Effector memory CD4-positive, alpha-beta T cell (primary cell): ENCODE data around the gene RSF1.

ENCODE experiments used
- DNase-seq, 3 donors: peaks; one replicate each; pipeline ENCODE4 v3.0.0-alpha.2; 2020
- H3K27ac ChIP-seq: 2 replicates; pipeline ENCODE4 v1.7.0; 2013; ENCODE audit warnings: mild to moderate bottlenecking, low read length, moderate library complexity; ENCODE audit not compliant: insufficient read depth, poor library complexity, severe bottlenecking
- H3K27me3 ChIP-seq: replicated peaks from 2 replicates; pipeline ENCODE4 v1.7.0; 2013; ENCODE audit warnings: mild to moderate bottlenecking, low read length; ENCODE audit not compliant: insufficient read depth, control insufficient read depth, poor library complexity, severe bottlenecking
- H3K36me3 ChIP-seq: 2 replicates; pipeline ENCODE4 v1.7.0; 2013; ENCODE audit warnings: mild to moderate bottlenecking, low read length, moderate library complexity; ENCODE audit not compliant: control insufficient read depth, insufficient read depth
- H3K4me1 ChIP-seq: 2 replicates; pipeline ENCODE4 v1.7.0; 2013; ENCODE audit warnings: low read length, mild to moderate bottlenecking; ENCODE audit not compliant: control insufficient read depth, insufficient read depth, poor library complexity, severe bottlenecking
- H3K4me3 ChIP-seq: 2 replicates; pipeline ENCODE4 v1.7.0; 2013; ENCODE audit warnings: low read length, low read depth, mild to moderate bottlenecking; ENCODE audit not compliant: insufficient read depth, poor library complexity, severe bottlenecking
- H3K9me3 ChIP-seq: 2 replicates; pipeline ENCODE4 v1.7.0; 2013; ENCODE audit warnings: mild to moderate bottlenecking, low read length, moderate library complexity; ENCODE audit not compliant: control insufficient read depth

Gene RSF1

GRCh38 chr11:77668760-77669159 lies 151.8 kb downstream of the RSF1 start:
- no peak overlapping the region for H3K4me3 ChIP-seq
- H3K36me3 ChIP-seq: peaks cover 45% of the 10 kb centered on the region
- no peak for DNase-seq
- H3K27me3 ChIP-seq: no peaks in the 10 kb centered on the region
- H3K4me1 ChIP-seq: no peaks in the 10 kb centered on the region
- H3K9me3 ChIP-seq: no peaks in the 10 kb centered on the region
- H3K27ac ChIP-seq: no peak overlapping the region

GRCh38 chr11:77665240-77665965 lies 155.1 kb downstream of the RSF1 start:
- Histone ChIP-seq H3K27me3 (no peaks in the 10 kb centered on the region), H3K36me3 (peaks cover 35% of the 10 kb centered on the region), H3K27ac (no peak overlapping the region), H3K4me1 (no peaks in the 10 kb centered on the region), H3K4me3 (no peak overlapping the region), H3K9me3 (no peaks in the 10 kb centered on the region)
- DNase-seq: no peak

DNA sequence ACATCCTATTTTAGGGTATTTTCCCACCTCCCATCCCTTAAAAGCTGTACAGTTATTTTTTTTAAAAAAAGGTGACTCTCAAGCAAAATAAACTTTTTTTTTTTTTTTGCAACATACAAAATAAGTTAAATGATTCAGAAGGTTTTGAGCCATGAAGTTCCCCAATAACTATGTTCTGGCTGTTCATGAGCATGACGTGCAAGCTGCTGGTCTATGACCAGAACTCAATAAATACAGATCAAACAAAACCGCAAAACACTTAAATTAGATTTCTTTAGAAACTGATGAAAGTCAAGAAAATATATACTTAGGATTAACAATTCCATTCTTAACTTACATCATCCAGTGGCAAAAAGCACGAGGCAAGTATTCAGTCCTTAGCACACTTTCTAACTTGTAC lies 158.9 kb downstream of the RSF1 start:
- DNase-seq: no peak
- H3K4me1 ChIP-seq: no peaks in the 10 kb centered on the region
- H3K27ac ChIP-seq: no peak overlapping the region
- no peaks in the 10 kb centered on the region for H3K27me3 ChIP-seq
- H3K9me3 ChIP-seq: no peaks in the 10 kb centered on the region
- H3K36me3 ChIP-seq: peaks cover 8% of the 10 kb centered on the region
- no peak overlapping the region for H3K4me3 ChIP-seq

GRCh38 chr11:77660947-77661346 lies 159.6 kb downstream of the RSF1 start:
- no peak overlapping the region for H3K27ac ChIP-seq
- peaks cover 8% of the 10 kb centered on the region for H3K36me3 ChIP-seq
- no peaks in the 10 kb centered on the region for H3K4me1 ChIP-seq
- DNase-seq: no peak
- H3K27me3 ChIP-seq: no peaks in the 10 kb centered on the region
- H3K4me3 ChIP-seq: no peak overlapping the region
- no peaks in the 10 kb centered on the region for H3K9me3 ChIP-seq

GRCh38 chr11:77658213-77659013 lies 162.1 kb downstream of the RSF1 start:
- H3K9me3 ChIP-seq: no peaks in the 10 kb centered on the region
- no peak for DNase-seq
- no peaks in the 10 kb centered on the region for H3K27me3 ChIP-seq
- H3K4me3 ChIP-seq: no peak overlapping the region
- H3K36me3 ChIP-seq: no peaks in the 10 kb centered on the region
- H3K27ac ChIP-seq: no peak overlapping the region
- no peaks in the 10 kb centered on the region for H3K4me1 ChIP-seq

DNA sequence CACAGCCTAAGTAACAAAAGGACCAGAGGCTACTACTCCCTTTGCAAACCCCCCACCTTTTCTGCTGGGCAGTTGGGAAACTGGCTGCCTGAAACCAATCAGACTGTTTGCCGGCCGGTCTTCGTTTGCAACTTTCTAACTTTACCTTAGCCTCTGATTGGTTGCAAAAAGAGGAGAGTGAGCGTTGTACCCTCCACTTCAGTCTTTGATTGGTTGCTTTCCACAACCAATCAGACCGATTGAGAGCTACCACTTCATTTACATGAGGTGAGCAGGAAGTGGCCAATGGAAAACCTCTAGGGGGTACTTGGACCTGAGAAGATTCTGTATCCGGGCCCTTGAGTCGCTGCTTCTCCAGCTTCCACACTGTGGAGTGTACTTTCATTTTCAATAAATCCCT lies 164.2 kb downstream of the RSF1 start:
- no peaks in the 10 kb centered on the region for H3K36me3 ChIP-seq

GRCh38 chr11:77654770-77655434 lies 165.6 kb downstream of the RSF1 start:
- no peak overlapping the region for H3K27ac ChIP-seq
- DNase-seq: no peak

More for the DNA sequence above, 164.2 kb downstream of the RSF1 start:
- no peak for DNase-seq
- Histone ChIP-seq H3K27ac (no peak overlapping the region), H3K9me3 (no peaks in the 10 kb centered on the region), H3K27me3 (no peaks in the 10 kb centered on the region), H3K4me1 (no peaks in the 10 kb centered on the region), H3K4me3 (no peak overlapping the region)

DNA sequence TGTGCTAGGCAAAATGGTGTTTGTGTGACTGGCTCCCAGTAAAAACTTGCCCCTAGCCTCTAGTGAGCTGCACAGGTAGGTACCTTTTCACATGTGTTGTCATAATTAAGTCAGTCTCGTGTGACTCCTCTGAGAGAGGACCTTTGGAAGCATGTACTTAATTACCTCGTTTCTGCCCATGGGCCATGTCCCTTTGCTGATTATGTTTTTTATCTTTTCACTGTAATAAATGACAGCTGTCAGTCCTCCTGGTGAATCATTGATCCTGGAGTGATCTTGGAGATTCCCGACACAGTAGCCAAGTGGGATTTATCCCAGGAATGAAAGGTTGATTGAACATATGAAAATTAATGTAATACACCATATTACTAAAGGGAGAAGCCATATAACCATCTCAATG lies 170.4 kb downstream of the RSF1 start:
- Histone ChIP-seq H3K4me3 (no peak overlapping the region), H3K36me3 (no peaks in the 10 kb centered on the region), H3K27me3 (no peaks in the 10 kb centered on the region), H3K4me1 (no peaks in the 10 kb centered on the region), H3K9me3 (no peaks in the 10 kb centered on the region), H3K27ac (no peak overlapping the region)
- no peak for DNase-seq

More at GRCh38 chr11:77654770-77655434, 165.6 kb downstream of the RSF1 start:
- no peaks in the 10 kb centered on the region for H3K36me3 ChIP-seq
- no peaks in the 10 kb centered on the region for H3K9me3 ChIP-seq
- H3K4me3 ChIP-seq: no peak overlapping the region
- no peaks in the 10 kb centered on the region for H3K27me3 ChIP-seq
- no peaks in the 10 kb centered on the region for H3K4me1 ChIP-seq

DNA sequence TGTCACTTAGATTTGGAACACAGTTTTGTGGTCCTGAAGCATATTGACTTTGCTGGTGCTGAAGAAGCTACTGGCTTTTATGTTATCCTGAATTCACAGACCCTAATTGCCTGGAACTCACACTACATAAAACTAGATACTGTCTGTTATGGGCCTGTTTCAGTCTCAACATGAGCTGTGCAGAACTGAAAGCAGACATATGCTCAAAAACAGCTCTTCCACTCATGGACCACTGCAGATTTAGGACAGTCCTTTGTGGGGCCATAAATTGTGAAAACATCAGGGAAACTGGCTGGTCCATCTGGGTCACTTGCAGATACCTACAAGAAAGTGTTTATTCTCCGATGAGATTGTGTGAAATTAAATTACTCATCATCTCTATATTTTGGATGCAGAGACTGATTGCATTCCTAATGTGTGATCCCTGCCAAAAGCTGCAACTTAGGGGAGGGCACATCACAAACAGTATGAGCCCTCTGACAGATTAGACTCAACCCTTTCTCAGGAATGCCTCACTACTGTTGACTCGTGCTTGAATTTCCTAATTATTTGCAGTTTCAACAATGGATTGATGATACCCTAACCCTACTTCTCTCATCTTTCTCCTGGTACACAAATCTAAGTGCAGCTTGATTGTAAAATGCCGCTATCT lies 172.7 kb downstream of the RSF1 start:
- no peaks in the 10 kb centered on the region for H3K27me3 ChIP-seq
- H3K4me3 ChIP-seq: no peak overlapping the region
- no peak overlapping the region for H3K27ac ChIP-seq
- no peaks in the 10 kb centered on the region for H3K9me3 ChIP-seq
- no peaks in the 10 kb centered on the region for H3K36me3 ChIP-seq
- no peaks in the 10 kb centered on the region for H3K4me1 ChIP-seq
- DNase-seq: no peak
